Left ventricle myocardium inferior (tissue), 1 donor: Measurements from ENCODE around the gene GALM. TPM values are rescaled to one million over a fixed set of nuclear protein-coding genes. Genes with fewer than 3 reads are reported as not detected.

Source experiments
- DNase-seq: peaks from one replicate; pipeline ENCODE4 v3.0.0-alpha.2; 2020
- H3K27ac ChIP-seq: fragments of 200-600 bp; replicated peaks from 2 replicates; pipeline ENCODE4 v1.8.0; 2021
- H3K27me3 ChIP-seq: fragments of 200-600 bp; 2 replicates; pipeline ENCODE4 v1.8.0; 2021; ENCODE audit warnings: low read depth
- H3K36me3 ChIP-seq: fragments of 200-600 bp; 2 replicates; pipeline ENCODE4 v1.8.0; 2021
- H3K4me1 ChIP-seq: fragments of 200-600 bp; 2 replicates; pipeline ENCODE4 v1.8.0; 2021
- H3K4me3 ChIP-seq: fragments of 200-600 bp; 2 replicates; pipeline ENCODE4 v1.8.0; 2021; ENCODE audit warnings: mild to moderate bottlenecking, moderate library complexity
- H3K9me3 ChIP-seq: fragments of 200-600 bp; replicated peaks from 2 replicates; pipeline ENCODE4 v1.8.0; 2021
- CTCF ChIP-seq: fragments of 200-600 bp; IDR thresholded peaks from 2 replicates; pipeline ENCODE4 v1.8.0; 2021; ENCODE audit warnings: antibody characterized with exemption, mild to moderate bottlenecking, borderline replicate concordance
- intact Hi-C: fragments of 100-400 bp; cut with micrococcal nuclease; formaldehyde crosslinking; loops from one replicate; pipeline ENCODE4 v1.11.0; 2022
- total RNA-seq: library from RNA; stranded (reverse); fragmentation: NEBNext Ultra II Directional; extraction: Animal tissue kit (Norgen Biotek cat#: 25700); gene quantifications from one replicate; pipeline ENCODE4 v1.2.1, GENCODE V29; 2021
- donor health status: DM: no; HTN: yes; CAD: no; lungs with severe emphysema.

GALM gene
- total RNA-seq, 1 donor from 2014 or later, result 14.4 TPM

- no peak for TF ChIP-seq CTCF
- H3K4me3 ChIP-seq, result no peak overlapping the region
- no peak for DNase-seq
- intact Hi-C loops, result no loop called here
- H3K4me1 ChIP-seq, result peaks cover 15% of the 10 kb centered on the region
- peaks cover 3% of the 10 kb centered on the region for H3K9me3 ChIP-seq
- no peak overlapping the region for H3K27ac ChIP-seq
- H3K27me3 ChIP-seq, result no peaks in the 10 kb centered on the region
- H3K36me3 ChIP-seq, result no peaks in the 10 kb centered on the region
Observed at GRCh38 chr2:38622210-38622609, 43.7 kb upstream of the GALM start.

DNA sequence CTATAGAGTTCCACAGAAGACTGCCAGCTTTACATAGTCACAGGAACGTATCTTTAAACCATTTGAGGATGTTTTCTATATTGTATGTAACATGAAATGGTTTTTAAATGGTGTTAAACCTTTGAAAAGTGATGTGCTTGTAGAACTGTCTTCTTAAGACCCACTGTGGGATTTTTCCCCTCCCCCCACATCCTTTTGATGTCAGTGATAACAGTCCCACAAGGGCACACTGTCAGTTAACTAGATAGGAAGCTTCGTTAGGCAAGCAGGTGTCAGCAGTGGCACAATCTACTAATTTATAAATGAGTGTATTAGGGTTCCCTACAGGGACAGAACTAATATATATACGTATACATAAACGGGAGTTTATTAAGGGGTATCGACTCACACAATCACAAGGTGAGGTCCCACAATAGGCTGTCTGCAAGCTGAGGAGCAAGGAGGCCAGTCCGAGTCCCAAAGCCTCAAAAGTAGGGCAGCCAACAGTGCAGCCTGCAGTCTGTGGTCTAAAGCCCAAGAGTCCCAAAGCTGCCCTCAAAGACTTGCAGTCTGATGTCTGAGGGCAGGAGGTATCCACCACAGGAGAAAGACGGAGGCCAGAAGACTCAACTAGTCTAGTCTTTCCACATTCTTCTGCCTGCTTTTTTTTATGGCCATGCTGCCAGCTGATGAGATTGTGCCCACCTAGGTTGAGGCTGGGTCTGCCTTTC lies 39.4 kb upstream of the GALM start:
- no peaks in the 10 kb centered on the region for H3K27me3 ChIP-seq
- TF ChIP-seq CTCF, result no peak
- no peaks in the 10 kb centered on the region for H3K36me3 ChIP-seq
- H3K27ac ChIP-seq, result no peak overlapping the region
- no peak overlapping the region for H3K4me3 ChIP-seq
- intact Hi-C loops, result no loop called here
- peaks cover 6% of the 10 kb centered on the region for H3K9me3 ChIP-seq
- no peaks in the 10 kb centered on the region for H3K4me1 ChIP-seq
- DNase-seq, result no peak

- no peaks in the 10 kb centered on the region for H3K4me1 ChIP-seq
- H3K9me3 ChIP-seq, result peaks cover 6% of the 10 kb centered on the region
- no peak for DNase-seq
- TF ChIP-seq CTCF, result no peak
- intact Hi-C loops, result no loop called here
- H3K36me3 ChIP-seq, result no peaks in the 10 kb centered on the region
- H3K27ac ChIP-seq, result no peak overlapping the region
- H3K4me3 ChIP-seq, result no peak overlapping the region
- no peaks in the 10 kb centered on the region for H3K27me3 ChIP-seq
Observed at GRCh38 chr2:38627391-38627790, 38.5 kb upstream of the GALM start.

DNA sequence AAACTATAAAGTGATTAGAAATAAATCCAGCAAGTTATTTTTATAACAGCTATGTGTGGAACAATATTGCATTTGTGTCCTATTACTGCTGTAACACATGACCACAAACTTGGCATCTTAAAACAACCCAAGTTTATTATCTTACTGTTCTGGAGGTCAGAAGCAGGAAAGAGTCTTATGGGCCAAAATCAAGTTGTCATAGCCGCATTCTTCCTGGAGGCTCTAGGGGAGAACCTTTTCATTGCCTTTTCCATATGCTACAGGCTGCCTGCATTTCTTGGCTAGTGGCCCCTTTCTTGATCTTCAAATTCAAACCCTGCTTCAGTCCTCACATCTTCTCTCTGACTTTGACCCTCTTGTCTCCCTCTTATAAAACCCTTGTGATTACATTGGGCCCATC lies 36.2 kb upstream of the GALM start:
- no peak for DNase-seq
- no peak overlapping the region for H3K27ac ChIP-seq
- no peak for TF ChIP-seq CTCF
- H3K36me3 ChIP-seq, result no peaks in the 10 kb centered on the region
- no peak overlapping the region for H3K4me3 ChIP-seq
- H3K4me1 ChIP-seq, result no peaks in the 10 kb centered on the region
- no peaks in the 10 kb centered on the region for H3K27me3 ChIP-seq
- intact Hi-C loops, result no loop called here
- peaks cover 6% of the 10 kb centered on the region for H3K9me3 ChIP-seq

DNA sequence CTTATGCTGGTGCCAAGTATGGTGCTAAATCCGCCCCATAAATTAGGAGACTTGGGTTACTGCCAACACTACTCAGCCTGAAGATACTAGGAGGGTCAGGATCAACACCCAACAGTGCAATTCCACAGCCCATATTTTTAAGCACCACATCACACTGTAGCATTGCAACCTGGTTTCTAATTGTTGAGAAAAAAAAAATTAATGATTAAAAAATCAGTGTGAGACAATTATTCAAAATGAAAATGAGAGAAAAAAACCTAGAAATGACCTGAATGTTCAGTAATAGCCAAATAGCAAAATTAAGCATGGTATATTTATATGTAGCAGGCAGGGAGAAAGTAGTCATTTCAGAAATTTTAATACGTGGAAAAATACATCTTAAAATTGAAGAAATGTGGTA lies 33.9 kb upstream of the GALM start:
- Histone ChIP-seq H3K27me3 (no peaks in the 10 kb centered on the region), H3K27ac (no peak overlapping the region), H3K9me3 (peaks cover 6% of the 10 kb centered on the region), H3K4me1 (no peaks in the 10 kb centered on the region), H3K4me3 (no peak overlapping the region), H3K36me3 (no peaks in the 10 kb centered on the region)
- intact Hi-C loops, result no loop called here
- DNase-seq, result no peak
- no peak for TF ChIP-seq CTCF
